OCI-LY1 (cell line): Measurements from ENCODE around the gene FCRL2.

Experiments used
- EZH2 ChIP-seq: fragments of 200-600 bp; sonication (generic), shearing (Covaris generic); IDR thresholded peaks from 2 replicates; pipeline ENCODE4 v1.8.0; 2017; ENCODE audit warnings: borderline replicate concordance, mixed run types, mild to moderate bottlenecking, antibody characterized with exemption, low read length, moderate library complexity, mixed read lengths
- TF ChIP-seq, protein P1 (sequence below): fragments of 200-600 bp; sonication (generic), shearing (Covaris generic); IDR thresholded peaks from 2 replicates; pipeline ENCODE4 v1.5.1; 2017; ENCODE audit warnings: mild to moderate bottlenecking, antibody characterized with exemption, low read length, moderate library complexity, mixed read lengths

DNA sequence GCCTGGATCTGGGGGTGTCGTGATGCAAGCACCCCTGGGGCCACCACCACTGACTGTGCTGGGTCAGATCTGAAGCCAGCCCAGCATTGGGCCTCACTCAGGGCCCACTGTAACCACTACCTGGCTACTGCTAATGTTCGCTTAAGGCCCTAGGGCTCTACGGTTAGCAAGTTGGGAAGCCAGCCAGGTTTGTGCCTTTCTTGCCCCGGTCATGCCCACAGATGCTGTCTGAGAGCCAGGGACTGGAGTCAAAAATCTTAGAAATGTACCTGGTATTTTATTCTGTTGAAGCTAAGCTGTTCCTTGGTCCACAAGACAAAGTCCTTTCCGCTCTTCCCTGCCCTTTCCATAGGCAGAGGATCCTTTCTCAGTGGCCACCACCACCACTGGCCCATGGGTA, 61.2 kb downstream of the FCRL2 start:
- TF ChIP-seq, protein P1, sequence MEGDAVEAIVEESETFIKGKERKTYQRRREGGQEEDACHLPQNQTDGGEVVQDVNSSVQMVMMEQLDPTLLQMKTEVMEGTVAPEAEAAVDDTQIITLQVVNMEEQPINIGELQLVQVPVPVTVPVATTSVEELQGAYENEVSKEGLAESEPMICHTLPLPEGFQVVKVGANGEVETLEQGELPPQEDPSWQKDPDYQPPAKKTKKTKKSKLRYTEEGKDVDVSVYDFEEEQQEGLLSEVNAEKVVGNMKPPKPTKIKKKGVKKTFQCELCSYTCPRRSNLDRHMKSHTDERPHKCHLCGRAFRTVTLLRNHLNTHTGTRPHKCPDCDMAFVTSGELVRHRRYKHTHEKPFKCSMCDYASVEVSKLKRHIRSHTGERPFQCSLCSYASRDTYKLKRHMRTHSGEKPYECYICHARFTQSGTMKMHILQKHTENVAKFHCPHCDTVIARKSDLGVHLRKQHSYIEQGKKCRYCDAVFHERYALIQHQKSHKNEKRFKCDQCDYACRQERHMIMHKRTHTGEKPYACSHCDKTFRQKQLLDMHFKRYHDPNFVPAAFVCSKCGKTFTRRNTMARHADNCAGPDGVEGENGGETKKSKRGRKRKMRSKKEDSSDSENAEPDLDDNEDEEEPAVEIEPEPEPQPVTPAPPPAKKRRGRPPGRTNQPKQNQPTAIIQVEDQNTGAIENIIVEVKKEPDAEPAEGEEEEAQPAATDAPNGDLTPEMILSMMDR = no peak
- TF ChIP-seq EZH2 = no peak
